Measurements from ENCODE around the gene AP2B1.

AP2B1 gene

DNA sequence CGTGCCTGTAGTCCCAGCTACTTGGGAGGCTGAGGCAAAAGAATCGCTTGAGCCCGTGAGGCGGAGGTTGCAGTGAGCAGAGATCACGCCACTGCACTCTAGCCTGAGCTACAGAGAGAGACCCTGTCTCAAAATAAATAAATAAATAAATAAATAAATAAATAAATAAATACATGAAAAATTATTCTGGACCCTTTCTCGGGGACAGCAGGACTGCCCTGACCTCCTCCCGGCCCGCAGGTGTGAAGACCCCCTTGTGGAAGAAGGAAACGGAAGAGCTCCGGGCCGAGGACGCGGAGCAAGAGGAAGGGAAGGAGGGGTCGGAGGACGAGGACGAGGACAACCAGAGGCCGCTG, 176.6 kb downstream of the AP2B1 start:
- H3K9me3 ChIP-seq (ENCODE audit: control insufficient read depth, low read length) = no peaks in the 10 kb centered on the region
- peaks cover 3% of the 10 kb centered on the region for H3K4me1 ChIP-seq (ENCODE audit: control insufficient read depth, insufficient read depth, low read length, poor library complexity, severe bottlenecking)
- no peak overlapping the region for H3K27ac ChIP-seq (ENCODE audit: insufficient read depth, low read length, poor library complexity, severe bottlenecking)
- no peak for DNase-seq
- H3K36me3 ChIP-seq (ENCODE audit: control insufficient read depth, insufficient read depth, low read length) = no peaks in the 10 kb centered on the region
- no peaks in the 10 kb centered on the region for H3K27me3 ChIP-seq (replicated peaks; ENCODE audit: control insufficient read depth, insufficient read depth, low read length, poor library complexity, severe bottlenecking)
- H3K4me3 ChIP-seq (ENCODE audit: insufficient read depth, low read depth, low read length, poor library complexity, severe bottlenecking) = peak overlapping the region; percentile 65

- Histone ChIP-seq H3K9me3 (ENCODE audit: control insufficient read depth, low read length) (no peaks in the 10 kb centered on the region), H3K36me3 (ENCODE audit: control insufficient read depth, insufficient read depth, low read length) (no peaks in the 10 kb centered on the region), H3K27me3 (replicated peaks; ENCODE audit: control insufficient read depth, insufficient read depth, low read length, poor library complexity, severe bottlenecking) (no peaks in the 10 kb centered on the region), H3K4me3 (ENCODE audit: insufficient read depth, low read depth, low read length, poor library complexity, severe bottlenecking) (peak overlapping the region; percentile 65), H3K27ac (ENCODE audit: insufficient read depth, low read length, poor library complexity, severe bottlenecking) (peak overlapping the region; percentile 33), H3K4me1 (ENCODE audit: control insufficient read depth, insufficient read depth, low read length, poor library complexity, severe bottlenecking) (peaks cover 3% of the 10 kb centered on the region)
- DNase-seq = peak; percentile 72 to 77 (median 74)
Measured at GRCh38 chr17:35764123-35764991, 177.2 kb downstream of the AP2B1 start.

DNA sequence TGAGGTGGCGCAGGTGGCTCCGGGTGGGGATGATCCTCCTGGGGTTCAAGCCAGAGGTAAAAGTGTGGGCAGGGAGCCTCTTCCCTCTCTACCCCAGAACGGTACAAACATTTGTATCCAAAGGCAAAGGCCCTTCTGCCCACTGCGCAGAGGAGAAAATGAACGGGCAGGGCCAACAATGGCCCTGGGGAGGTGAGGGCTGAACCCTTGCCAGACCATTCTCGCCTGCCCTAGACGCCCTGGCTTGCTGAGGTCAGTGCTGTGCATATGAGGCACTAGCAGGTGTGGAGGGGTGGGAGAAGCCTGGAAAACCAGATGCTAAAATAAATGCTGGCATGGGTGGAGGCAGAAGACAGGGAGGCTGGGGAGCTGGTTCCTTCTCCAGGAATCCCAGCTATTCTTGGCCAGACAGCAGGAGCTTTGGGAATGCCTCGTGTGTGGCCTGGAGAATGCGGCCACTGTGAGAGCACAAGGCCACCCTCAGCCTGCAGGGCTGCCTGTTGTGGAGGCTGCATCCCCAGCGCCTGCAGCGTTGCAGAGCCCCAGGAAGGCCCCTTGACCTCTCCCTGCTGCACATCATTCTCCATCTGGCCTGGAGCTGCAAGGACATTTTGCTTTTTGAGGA, 178.1 kb downstream of the AP2B1 start:
- Histone ChIP-seq H3K4me3 (ENCODE audit: insufficient read depth, low read depth, low read length, poor library complexity, severe bottlenecking) (no peak overlapping the region), H3K27me3 (replicated peaks; ENCODE audit: control insufficient read depth, insufficient read depth, low read length, poor library complexity, severe bottlenecking) (no peaks in the 10 kb centered on the region), H3K36me3 (ENCODE audit: control insufficient read depth, insufficient read depth, low read length) (no peaks in the 10 kb centered on the region), H3K9me3 (ENCODE audit: control insufficient read depth, low read length) (no peaks in the 10 kb centered on the region), H3K27ac (ENCODE audit: insufficient read depth, low read length, poor library complexity, severe bottlenecking) (no peak overlapping the region), H3K4me1 (ENCODE audit: control insufficient read depth, insufficient read depth, low read length, poor library complexity, severe bottlenecking) (peaks cover 3% of the 10 kb centered on the region)
- no peak for DNase-seq

DNA sequence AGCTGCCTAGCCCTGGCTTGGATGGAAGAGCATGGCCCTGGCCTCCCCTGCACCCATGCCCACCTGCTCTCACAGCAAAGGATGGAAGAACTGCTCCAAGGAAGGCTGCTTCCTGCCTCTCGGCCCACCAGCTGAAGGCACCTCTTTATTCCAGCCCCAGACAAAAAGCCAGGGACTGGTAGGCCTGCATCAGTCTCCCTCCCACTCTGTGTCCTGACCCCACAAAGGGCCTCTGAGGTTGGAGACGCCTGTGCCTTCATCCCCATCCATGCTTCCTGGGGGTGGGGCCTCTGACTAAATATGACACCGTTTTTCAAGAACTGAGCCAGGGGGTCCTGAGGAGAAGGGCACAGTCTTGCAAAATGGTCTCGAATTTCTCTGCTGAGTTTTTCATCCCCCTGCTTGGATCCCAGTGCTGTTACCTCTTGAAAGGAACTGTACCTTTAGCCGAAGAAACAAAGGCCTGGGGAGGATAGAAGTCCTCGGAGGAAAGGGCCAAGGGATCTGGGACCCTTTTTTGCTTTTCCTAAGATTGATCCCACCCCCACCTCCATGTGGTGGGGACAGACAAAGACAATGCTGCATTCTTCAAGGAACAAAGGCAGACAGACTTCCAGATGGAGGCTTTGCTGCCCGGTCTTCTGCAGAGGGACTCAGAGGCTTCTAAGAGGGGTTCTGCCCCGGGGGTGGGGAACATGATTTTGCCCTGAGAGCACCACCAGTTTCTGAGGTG, 178.8 kb downstream of the AP2B1 start:
- H3K9me3 ChIP-seq (ENCODE audit: control insufficient read depth, low read length) = no peaks in the 10 kb centered on the region
- no peak for DNase-seq
- H3K4me3 ChIP-seq (ENCODE audit: insufficient read depth, low read depth, low read length, poor library complexity, severe bottlenecking) = no peak overlapping the region
- H3K4me1 ChIP-seq (ENCODE audit: control insufficient read depth, insufficient read depth, low read length, poor library complexity, severe bottlenecking) = peaks cover 3% of the 10 kb centered on the region
- H3K27ac ChIP-seq (ENCODE audit: insufficient read depth, low read length, poor library complexity, severe bottlenecking) = no peak overlapping the region
- H3K27me3 ChIP-seq (replicated peaks; ENCODE audit: control insufficient read depth, insufficient read depth, low read length, poor library complexity, severe bottlenecking) = no peaks in the 10 kb centered on the region
- no peaks in the 10 kb centered on the region for H3K36me3 ChIP-seq (ENCODE audit: control insufficient read depth, insufficient read depth, low read length)

DNA sequence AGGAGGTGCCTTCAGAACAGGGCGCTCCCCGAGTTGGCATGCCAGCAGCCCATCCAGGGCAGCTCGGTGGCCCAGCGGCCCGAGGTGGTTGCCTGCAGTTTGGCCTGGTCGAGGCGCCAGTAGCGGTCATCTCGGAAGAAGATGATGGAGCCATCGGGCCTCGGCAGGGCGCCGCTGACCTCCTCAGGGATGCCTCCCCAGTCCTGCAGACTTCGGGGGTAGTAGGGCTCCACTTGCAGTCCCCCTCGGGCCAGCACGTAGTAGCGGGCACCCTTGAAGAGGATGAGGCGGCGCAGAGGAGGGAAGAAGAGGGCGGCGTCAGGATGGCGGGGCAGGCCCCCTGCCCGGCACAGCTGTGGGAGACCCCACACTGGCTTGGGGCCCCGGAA, 179.4 kb downstream of the AP2B1 start:
- Histone ChIP-seq H3K4me1 (ENCODE audit: control insufficient read depth, insufficient read depth, low read length, poor library complexity, severe bottlenecking) (peaks cover 3% of the 10 kb centered on the region), H3K9me3 (ENCODE audit: control insufficient read depth, low read length) (no peaks in the 10 kb centered on the region), H3K27ac (ENCODE audit: insufficient read depth, low read length, poor library complexity, severe bottlenecking) (no peak overlapping the region), H3K36me3 (ENCODE audit: control insufficient read depth, insufficient read depth, low read length) (no peaks in the 10 kb centered on the region), H3K27me3 (replicated peaks; ENCODE audit: control insufficient read depth, insufficient read depth, low read length, poor library complexity, severe bottlenecking) (no peaks in the 10 kb centered on the region), H3K4me3 (ENCODE audit: insufficient read depth, low read depth, low read length, poor library complexity, severe bottlenecking) (no peak overlapping the region)
- no peak for DNase-seq

DNA sequence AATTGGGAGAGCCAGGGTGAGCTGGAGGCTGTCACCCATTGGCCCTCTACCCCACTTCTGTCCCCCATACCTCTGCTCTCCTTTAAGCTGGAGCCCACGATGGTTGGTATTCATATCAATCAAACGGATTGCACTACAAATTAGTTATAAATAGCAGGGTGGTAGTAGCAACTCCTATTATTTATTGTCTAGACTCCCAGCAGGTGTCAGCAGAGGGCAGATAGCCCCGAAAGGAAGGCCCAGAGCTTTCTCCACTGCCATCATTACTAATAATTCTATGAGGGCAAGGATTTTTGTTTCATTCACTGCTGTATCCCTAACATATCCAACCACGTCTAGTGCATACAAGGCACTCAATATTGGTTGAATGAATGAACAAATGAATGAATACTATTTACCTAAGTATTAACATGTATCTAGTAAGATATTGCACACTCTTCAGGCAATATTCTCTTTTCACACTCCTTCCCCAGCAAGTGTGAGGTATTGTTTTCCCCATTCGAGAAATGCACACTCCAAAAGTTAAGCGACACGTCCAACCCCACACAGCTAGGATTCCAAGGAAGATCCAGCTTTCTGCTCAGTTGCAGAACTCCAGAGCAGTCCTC, 179.9 kb downstream of the AP2B1 start:
- DNase-seq = no peak
- H3K9me3 ChIP-seq (ENCODE audit: control insufficient read depth, low read length) = no peaks in the 10 kb centered on the region
- H3K36me3 ChIP-seq (ENCODE audit: control insufficient read depth, insufficient read depth, low read length) = no peaks in the 10 kb centered on the region
- H3K4me3 ChIP-seq (ENCODE audit: insufficient read depth, low read depth, low read length, poor library complexity, severe bottlenecking) = no peak overlapping the region
- H3K27me3 ChIP-seq (replicated peaks; ENCODE audit: control insufficient read depth, insufficient read depth, low read length, poor library complexity, severe bottlenecking) = no peaks in the 10 kb centered on the region
- H3K4me1 ChIP-seq (ENCODE audit: control insufficient read depth, insufficient read depth, low read length, poor library complexity, severe bottlenecking) = peaks cover 3% of the 10 kb centered on the region
- H3K27ac ChIP-seq (ENCODE audit: insufficient read depth, low read length, poor library complexity, severe bottlenecking) = no peak overlapping the region

- no peaks in the 10 kb centered on the region for H3K27me3 ChIP-seq (replicated peaks; ENCODE audit: control insufficient read depth, insufficient read depth, low read length, poor library complexity, severe bottlenecking)
- no peaks in the 10 kb centered on the region for H3K36me3 ChIP-seq (ENCODE audit: control insufficient read depth, insufficient read depth, low read length)
- no peaks in the 10 kb centered on the region for H3K9me3 ChIP-seq (ENCODE audit: control insufficient read depth, low read length)
- H3K27ac ChIP-seq (ENCODE audit: insufficient read depth, low read length, poor library complexity, severe bottlenecking) = no peak overlapping the region
- H3K4me3 ChIP-seq (ENCODE audit: insufficient read depth, low read depth, low read length, poor library complexity, severe bottlenecking) = no peak overlapping the region
- H3K4me1 ChIP-seq (ENCODE audit: control insufficient read depth, insufficient read depth, low read length, poor library complexity, severe bottlenecking) = peaks cover 3% of the 10 kb centered on the region
- no peak for DNase-seq
Measured at GRCh38 chr17:35768797-35769196, 181.7 kb downstream of the AP2B1 start.

GRCh38 chr17:35769895-35770486, 182.9 kb downstream of the AP2B1 start:
- no peaks in the 10 kb centered on the region for H3K27me3 ChIP-seq (replicated peaks; ENCODE audit: control insufficient read depth, insufficient read depth, low read length, poor library complexity, severe bottlenecking)
- H3K36me3 ChIP-seq (ENCODE audit: control insufficient read depth, insufficient read depth, low read length) = no peaks in the 10 kb centered on the region
- no peaks in the 10 kb centered on the region for H3K9me3 ChIP-seq (ENCODE audit: control insufficient read depth, low read length)
- H3K4me1 ChIP-seq (ENCODE audit: control insufficient read depth, insufficient read depth, low read length, poor library complexity, severe bottlenecking) = no peaks in the 10 kb centered on the region
- no peak overlapping the region for H3K4me3 ChIP-seq (ENCODE audit: insufficient read depth, low read depth, low read length, poor library complexity, severe bottlenecking)
- no peak for DNase-seq
- no peak overlapping the region for H3K27ac ChIP-seq (ENCODE audit: insufficient read depth, low read length, poor library complexity, severe bottlenecking)

DNA sequence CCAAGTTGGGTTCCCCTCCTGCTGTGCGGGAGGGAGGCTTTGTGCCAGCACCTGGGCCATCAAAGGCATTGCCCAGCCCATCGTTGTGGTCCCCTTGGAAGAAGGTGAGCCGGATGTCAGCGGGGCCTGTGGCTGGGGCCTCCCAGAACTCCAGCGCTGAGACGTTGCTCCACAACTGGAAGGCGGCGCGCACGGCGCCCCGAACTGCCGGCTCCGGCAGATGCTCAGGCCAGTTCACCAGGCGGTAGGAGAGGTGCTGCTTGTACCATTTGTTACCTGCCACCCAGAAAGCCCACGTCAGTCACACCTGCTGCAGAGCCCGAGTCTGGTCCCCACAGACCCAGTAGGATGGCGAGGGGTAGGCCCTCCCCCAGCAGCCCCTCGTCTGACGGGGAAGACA, 186.0 kb downstream of the AP2B1 start:
- Histone ChIP-seq H3K27me3 (replicated peaks; ENCODE audit: control insufficient read depth, insufficient read depth, low read length, poor library complexity, severe bottlenecking) (no peaks in the 10 kb centered on the region), H3K27ac (ENCODE audit: insufficient read depth, low read length, poor library complexity, severe bottlenecking) (no peak overlapping the region), H3K4me3 (ENCODE audit: insufficient read depth, low read depth, low read length, poor library complexity, severe bottlenecking) (no peak overlapping the region), H3K9me3 (ENCODE audit: control insufficient read depth, low read length) (no peaks in the 10 kb centered on the region), H3K36me3 (ENCODE audit: control insufficient read depth, insufficient read depth, low read length) (no peaks in the 10 kb centered on the region), H3K4me1 (ENCODE audit: control insufficient read depth, insufficient read depth, low read length, poor library complexity, severe bottlenecking) (no peaks in the 10 kb centered on the region)
- DNase-seq = no peak

Data from effector memory CD4-positive, alpha-beta T cell (primary cell).